Fibroblast of lung (primary cell): ENCODE data around the gene SMOC2. TPM values are rescaled to one million over a fixed set of nuclear protein-coding genes. Genes with fewer than 3 reads are reported as not detected.

ENCODE experiments used
- DNase-seq, 2 donors: peaks; one replicate each; pipeline versions ENCODE4 v3.0.0 to v3.0.0-alpha.2; 2010; ENCODE audit warnings: low read depth in 2 of 2
- H2AFZ ChIP-seq: 2 replicates; pipeline ENCODE4 v1.5.1; 2012; ENCODE audit warnings: low read length, control low read depth, inconsistent platforms
- H3K27ac ChIP-seq: 2 replicates; pipeline ENCODE4 v1.5.1; 2011; ENCODE audit warnings: low read length, control low read depth; ENCODE audit not compliant: insufficient read depth
- H3K27me3 ChIP-seq: 2 replicates; pipeline ENCODE4 v1.5.1; 2011; ENCODE audit warnings: mild to moderate bottlenecking, low read length; ENCODE audit not compliant: control insufficient read depth, insufficient read depth
- H3K36me3 ChIP-seq: 2 replicates; pipeline ENCODE4 v1.5.1; 2011; ENCODE audit warnings: low read length; ENCODE audit not compliant: control insufficient read depth, insufficient read depth
- H3K4me1 ChIP-seq: 2 replicates; pipeline ENCODE4 v1.5.1; 2011; ENCODE audit warnings: low read length; ENCODE audit not compliant: control insufficient read depth, insufficient read depth; ENCODE audit errors: extremely low read depth
- H3K4me2 ChIP-seq: 2 replicates; pipeline ENCODE4 v1.5.1; 2011; ENCODE audit warnings: low read length, control low read depth; ENCODE audit not compliant: insufficient read depth; ENCODE audit errors: extremely low read depth
- H3K4me3 ChIP-seq, 4 experiments: fragments of 200-600 bp in 1 of 4; sonication (generic) in 1 of 4; replicated peaks in 1 of 4; 2 replicates each; pipeline ENCODE4 v1.5.1; 2011 to 2016; ENCODE audit warnings: low read length in 4 of 4, low read depth in 3 of 4, mild to moderate bottlenecking in 3 of 4, control low read depth in 2 of 4, inconsistent platforms in 1 of 4, mixed read lengths in 1 of 4; ENCODE audit not compliant: insufficient read depth in 1 of 4; ENCODE audit errors: control extremely low read depth in 1 of 4
- H3K79me2 ChIP-seq: 2 replicates; pipeline ENCODE4 v1.5.1; 2012; ENCODE audit warnings: mild to moderate bottlenecking, low read length, inconsistent platforms; ENCODE audit not compliant: control insufficient read depth, insufficient read depth
- H3K9ac ChIP-seq: 2 replicates; pipeline ENCODE4 v1.5.1; 2011; ENCODE audit warnings: mild to moderate bottlenecking, low read length, control low read depth; ENCODE audit not compliant: insufficient read depth
- H3K9me3 ChIP-seq: 2 replicates; pipeline ENCODE4 v1.5.1; 2012; ENCODE audit warnings: low read depth, low read length; ENCODE audit not compliant: control insufficient read depth, insufficient read depth
- H4K20me1 ChIP-seq: 2 replicates; pipeline ENCODE4 v1.5.1; 2011; ENCODE audit warnings: low read length; ENCODE audit not compliant: control insufficient read depth, insufficient read depth; ENCODE audit errors: extremely low read depth
- EZH2 ChIP-seq: IDR thresholded peaks from 2 replicates; pipeline ENCODE4 v1.5.1; 2012; ENCODE audit warnings: low read length, control low read depth, mild to moderate bottlenecking; ENCODE audit errors: missing control alignments
- polyA plus RNA-seq, 2 donors: library from polyadenylated mRNA; depleted of rRNA in 1 of 2; stranded (reverse) in 1 of 2; unstranded in 1 of 2; fragments of >200 nt; gene quantifications; 2 replicates each; pipeline ENCODE4 v1.2.1, GENCODE V29; 2011 to 2012; ENCODE audit warnings: missing spikeins in 1 of 2
- total RNA-seq: library from RNA; depleted of rRNA; stranded (reverse); fragments of >200 nt; gene quantifications from 2 replicates; pipeline ENCODE4 v1.2.1, GENCODE V29; 2014
- TF ChIP-seq, protein P1 (sequence below), 2 donors: IDR thresholded peaks in 1 of 2; conservative IDR thresholded peaks in 1 of 2; 1 replicate in 1 of 2; 2 replicates in 1 of 2; pipeline ENCODE4 v1.5.1; 2011 to 2012; ENCODE audit warnings: low read length in 2 of 2, control low read depth in 1 of 2, inconsistent platforms in 1 of 2, low read depth in 1 of 2, mild to moderate bottlenecking in 1 of 2

SMOC2 gene
- total and polyA plus RNA-seq, 2 donors (not counting 1 experiment from before 2014, with no cell fraction given), result not detected

DNA sequence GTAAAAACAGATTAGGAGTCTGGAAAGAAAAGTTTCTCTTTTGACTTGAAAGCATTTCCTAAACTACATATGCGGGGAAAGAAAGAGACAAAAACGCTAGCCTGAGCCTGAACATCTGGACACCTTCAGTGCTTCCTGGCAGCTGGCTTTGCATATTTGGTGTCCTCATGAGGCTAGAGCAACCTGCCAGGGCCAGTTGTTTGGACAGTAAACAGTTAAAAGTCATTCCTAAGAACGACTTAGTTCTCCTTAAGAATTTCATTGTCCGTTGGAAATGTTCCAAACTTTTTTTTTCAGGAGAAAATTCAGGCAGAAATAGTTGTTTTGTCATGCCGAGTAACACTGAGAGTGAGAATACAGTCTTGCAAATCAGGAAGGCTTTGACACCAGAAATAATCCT, 199.8 kb downstream of the SMOC2 start:
- Histone ChIP-seq H3K27me3 (no peaks in the 10 kb centered on the region), H3K4me2 (no peak overlapping the region), H3K4me3 (no peak overlapping the region), H3K9ac (no peak overlapping the region), H3K9me3 (no peaks in the 10 kb centered on the region), H2AFZ (no peak overlapping the region), H3K27ac (no peak overlapping the region), H4K20me1 (no peaks in the 10 kb centered on the region), H3K4me1 (no peaks in the 10 kb centered on the region), H3K79me2 (no peaks in the 10 kb centered on the region), H3K36me3 (no peaks in the 10 kb centered on the region)
- no peak for DNase-seq
- no peak for TF ChIP-seq EZH2
- TF ChIP-seq, protein P1, sequence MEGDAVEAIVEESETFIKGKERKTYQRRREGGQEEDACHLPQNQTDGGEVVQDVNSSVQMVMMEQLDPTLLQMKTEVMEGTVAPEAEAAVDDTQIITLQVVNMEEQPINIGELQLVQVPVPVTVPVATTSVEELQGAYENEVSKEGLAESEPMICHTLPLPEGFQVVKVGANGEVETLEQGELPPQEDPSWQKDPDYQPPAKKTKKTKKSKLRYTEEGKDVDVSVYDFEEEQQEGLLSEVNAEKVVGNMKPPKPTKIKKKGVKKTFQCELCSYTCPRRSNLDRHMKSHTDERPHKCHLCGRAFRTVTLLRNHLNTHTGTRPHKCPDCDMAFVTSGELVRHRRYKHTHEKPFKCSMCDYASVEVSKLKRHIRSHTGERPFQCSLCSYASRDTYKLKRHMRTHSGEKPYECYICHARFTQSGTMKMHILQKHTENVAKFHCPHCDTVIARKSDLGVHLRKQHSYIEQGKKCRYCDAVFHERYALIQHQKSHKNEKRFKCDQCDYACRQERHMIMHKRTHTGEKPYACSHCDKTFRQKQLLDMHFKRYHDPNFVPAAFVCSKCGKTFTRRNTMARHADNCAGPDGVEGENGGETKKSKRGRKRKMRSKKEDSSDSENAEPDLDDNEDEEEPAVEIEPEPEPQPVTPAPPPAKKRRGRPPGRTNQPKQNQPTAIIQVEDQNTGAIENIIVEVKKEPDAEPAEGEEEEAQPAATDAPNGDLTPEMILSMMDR (conservative IDR thresholded peaks at IDR 0.05 in 1 of 2, IDR thresholded peaks at IDR 0.05 in 1 of 2; ENCODE audit: low read depth in 1 of 2, low read length in 2 of 2), result no peak

DNA sequence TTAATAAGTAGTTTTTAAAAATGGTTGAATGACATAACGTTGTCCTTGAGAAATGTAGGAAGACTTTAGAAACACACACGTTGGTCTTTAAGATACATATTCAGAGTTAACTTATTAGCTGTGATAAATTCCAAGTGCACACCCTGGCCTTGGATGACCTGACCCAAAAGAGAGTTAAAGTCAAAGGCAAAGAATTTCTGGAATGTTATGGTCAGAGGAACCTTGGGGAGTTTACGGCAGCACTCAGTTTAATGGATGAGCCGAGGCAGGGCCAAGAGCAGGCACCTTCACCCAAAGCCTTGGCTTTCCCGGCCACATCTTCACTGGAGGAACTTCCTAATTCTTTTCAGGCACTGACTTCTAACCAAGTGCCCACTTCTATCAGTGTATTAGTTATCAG, 200.5 kb downstream of the SMOC2 start:
- Histone ChIP-seq H3K9ac (no peak overlapping the region), H2AFZ (no peak overlapping the region), H3K27me3 (no peaks in the 10 kb centered on the region), H3K36me3 (no peaks in the 10 kb centered on the region), H3K79me2 (no peaks in the 10 kb centered on the region), H3K4me1 (no peaks in the 10 kb centered on the region), H3K9me3 (no peaks in the 10 kb centered on the region), H4K20me1 (no peaks in the 10 kb centered on the region), H3K27ac (no peak overlapping the region), H3K4me3 (no peak overlapping the region), H3K4me2 (no peak overlapping the region)
- no peak for DNase-seq
- TF ChIP-seq, protein P1 (conservative IDR thresholded peaks at IDR 0.05 in 1 of 2, IDR thresholded peaks at IDR 0.05 in 1 of 2; ENCODE audit: low read depth in 1 of 2, low read length in 2 of 2), result no peak
- no peak for TF ChIP-seq EZH2

DNA sequence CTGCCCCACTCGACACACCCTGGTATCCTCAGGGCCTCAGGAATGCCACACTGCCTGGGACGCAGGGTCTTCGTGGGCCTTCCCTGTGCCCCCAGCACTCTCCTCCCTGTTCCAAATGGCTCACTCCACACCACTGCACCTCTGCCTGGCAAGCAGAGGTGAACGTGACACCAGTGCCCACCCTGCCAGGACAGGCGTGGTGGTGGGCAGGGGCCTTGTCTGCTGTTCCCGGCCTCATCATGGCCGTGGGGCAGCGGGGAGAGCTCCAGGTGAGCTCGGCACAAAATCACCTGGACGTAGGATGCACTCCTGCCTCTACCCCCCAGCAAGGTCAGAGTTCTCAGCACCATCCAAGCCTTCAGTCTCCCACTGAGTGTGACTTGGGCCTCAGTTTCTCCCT, 202.4 kb downstream of the SMOC2 start:
- H2AFZ ChIP-seq, result no peak overlapping the region
- H3K9ac ChIP-seq, result no peak overlapping the region
- H3K9me3 ChIP-seq, result no peaks in the 10 kb centered on the region
- H3K27ac ChIP-seq, result no peak overlapping the region
- no peak overlapping the region for H3K4me2 ChIP-seq
- no peak for DNase-seq
- H4K20me1 ChIP-seq, result no peaks in the 10 kb centered on the region
- TF ChIP-seq EZH2, result no peak
- TF ChIP-seq, protein P1 (conservative IDR thresholded peaks at IDR 0.05 in 1 of 2, IDR thresholded peaks at IDR 0.05 in 1 of 2; ENCODE audit: low read depth in 1 of 2, low read length in 2 of 2), result no peak
- H3K36me3 ChIP-seq, result no peaks in the 10 kb centered on the region
- no peaks in the 10 kb centered on the region for H3K27me3 ChIP-seq
- H3K4me1 ChIP-seq, result no peaks in the 10 kb centered on the region
- H3K79me2 ChIP-seq, result no peaks in the 10 kb centered on the region
- H3K4me3 ChIP-seq, result no peak overlapping the region
